ENCODE data around the gene SPECC1L.
"Not testable (repeated sequence)": the region's sequence is repeated elsewhere in the genome, so short reads cannot be mapped to it uniquely, and the experiment has no call there.

The SPECC1L gene

DNA sequence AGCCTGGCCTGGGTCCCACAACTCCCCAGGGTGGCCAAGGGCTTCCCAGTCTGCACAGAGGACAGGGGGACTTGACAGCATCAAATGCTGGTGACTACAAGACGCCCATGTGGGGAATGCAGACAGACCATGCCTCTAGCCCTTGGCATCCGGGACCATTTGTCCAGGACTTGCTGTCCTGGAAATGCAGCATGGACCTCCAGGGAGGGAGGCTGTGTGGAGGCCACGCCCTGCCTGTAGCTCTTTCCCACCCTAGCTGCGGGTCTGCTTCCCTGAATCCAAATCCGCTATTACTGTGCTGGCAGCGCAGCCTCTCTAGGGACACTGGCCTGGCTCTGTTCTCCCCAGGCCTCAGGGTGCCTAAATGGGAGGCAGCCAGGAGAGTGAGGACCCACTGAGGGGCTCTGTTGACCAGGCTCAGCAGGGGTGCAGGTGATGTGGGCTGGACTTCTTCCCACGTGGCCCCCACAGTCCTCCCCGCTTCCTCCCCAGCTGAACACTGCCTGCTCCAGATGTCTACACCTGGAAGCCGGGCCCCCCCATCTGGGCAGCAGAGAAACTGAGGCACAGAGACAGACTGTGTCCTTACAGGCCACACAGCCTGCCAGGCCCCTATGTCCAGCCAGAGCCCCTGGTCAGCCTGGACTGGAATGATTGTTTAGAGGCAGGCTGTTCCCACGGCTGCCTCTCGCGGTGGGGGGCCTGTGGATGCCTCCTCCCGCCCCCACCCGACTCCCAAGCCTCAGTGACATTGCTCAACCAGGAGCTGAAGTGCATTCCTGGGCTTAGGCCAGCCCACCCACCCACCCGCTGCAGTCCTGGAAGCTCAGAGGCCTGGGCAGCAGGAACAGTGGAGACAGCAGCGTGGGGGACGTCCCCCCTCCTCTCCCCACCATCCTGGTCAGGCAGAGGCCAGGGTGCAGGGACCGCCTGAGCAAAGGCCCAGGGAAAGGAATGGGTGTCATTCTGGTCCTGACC, 24.8 kb upstream of the SPECC1L start:
- not testable (repeated sequence) for FAIRE-seq

DNA sequence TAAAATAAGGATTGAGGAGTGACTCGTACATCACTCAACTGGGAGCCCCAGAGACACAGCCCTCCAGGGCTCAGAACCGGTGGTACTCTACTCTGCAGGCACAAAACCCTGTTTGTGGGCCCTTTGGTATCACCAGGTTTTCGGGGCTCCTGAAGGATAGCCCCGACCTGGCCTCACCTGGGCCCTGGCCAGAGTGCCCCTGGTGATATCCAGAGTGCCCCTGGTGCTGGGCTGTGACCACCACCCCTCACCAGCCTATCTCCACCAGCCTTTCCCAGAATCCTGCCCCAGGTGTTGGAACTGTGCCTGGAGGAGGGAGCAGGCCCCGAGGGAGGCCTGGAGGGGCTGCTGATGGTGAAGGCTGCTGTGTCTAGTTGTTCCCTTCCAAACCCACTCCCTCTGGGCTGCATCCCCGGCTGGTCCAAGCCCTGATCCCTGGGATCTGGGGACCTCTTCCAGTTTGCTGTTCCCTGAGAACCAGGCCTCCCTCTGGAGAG, 23.6 kb upstream of the SPECC1L start:
- no peak for FAIRE-seq

DNA sequence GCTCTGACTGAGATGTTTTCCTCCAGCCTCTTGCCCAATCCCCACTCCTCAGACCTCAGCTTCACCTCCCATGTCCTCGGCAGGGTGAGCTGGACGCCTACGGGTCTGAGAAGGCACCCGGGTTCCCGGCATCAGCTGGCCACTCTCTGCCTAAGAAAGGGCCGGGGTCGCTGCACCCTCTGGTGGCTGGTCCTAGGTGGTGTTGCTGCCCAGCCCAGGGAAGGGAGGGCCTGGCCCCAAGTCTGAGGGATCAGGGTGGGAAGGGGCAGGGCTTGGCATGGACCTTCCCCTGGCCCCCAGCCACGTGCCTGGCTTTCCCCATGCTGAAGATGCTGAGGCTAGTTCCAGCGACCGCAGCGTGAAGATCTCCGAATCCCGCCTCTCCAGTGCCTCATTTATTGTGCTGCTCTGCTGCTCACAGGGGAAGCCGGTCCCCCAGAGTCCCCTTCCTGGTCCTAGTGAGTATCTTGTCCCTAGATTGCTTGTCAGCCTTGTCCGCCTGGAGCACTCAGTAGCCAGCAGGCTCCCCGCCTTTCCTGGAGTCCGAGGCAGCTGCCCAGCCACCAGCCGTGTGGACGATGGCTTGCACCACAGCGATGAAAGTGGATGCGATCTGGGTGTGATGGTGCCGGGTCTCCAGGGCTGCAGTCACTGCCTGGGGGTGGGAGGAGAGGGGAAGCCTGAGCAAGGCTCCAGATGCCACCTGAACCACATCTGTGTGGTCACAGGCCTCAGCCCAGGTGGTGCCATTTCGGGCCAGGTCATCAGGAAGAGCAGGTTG, 22.9 kb upstream of the SPECC1L start:
- no peak for FAIRE-seq

DNA sequence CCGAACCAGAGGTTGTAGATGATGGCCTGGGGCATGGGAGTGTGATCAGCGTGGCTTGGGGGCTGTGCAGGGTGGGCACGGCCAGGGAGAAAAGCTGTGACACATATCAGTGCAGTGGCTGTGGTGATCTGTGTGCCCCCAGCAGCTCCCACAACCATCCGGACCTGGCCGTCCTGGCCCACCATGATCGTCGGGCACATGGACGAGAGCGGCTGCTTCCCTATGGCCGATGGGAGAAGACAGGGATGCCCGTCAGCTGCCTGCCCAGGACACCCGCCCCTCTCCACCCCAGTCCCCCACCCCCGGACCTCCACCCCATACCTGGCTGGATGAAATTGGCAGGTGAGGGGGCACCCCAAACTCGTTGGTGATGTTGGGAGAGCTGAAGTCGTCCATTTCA, 22.0 kb upstream of the SPECC1L start:
- not testable (repeated sequence) for FAIRE-seq

DNA sequence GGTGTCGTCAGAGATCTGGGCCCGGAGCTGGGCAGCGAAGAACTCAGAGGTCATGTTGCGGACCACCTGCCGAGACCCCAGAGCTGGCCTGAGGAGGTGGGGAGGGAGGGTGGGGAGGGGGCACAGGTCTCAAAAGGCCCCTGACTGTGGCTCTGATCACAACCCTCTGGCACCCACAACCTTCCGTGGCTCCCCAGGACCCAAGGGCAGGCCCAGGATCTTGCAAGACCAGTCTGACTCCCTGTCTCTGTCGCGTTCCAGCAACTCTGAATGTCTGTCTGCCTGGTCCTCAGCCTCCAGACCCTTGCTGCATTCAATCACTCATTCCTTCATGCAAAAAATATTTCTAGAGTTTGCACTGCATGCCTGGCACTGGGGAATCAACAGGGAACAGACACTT, 21.2 kb upstream of the SPECC1L start:
- not testable (repeated sequence) for FAIRE-seq

DNA sequence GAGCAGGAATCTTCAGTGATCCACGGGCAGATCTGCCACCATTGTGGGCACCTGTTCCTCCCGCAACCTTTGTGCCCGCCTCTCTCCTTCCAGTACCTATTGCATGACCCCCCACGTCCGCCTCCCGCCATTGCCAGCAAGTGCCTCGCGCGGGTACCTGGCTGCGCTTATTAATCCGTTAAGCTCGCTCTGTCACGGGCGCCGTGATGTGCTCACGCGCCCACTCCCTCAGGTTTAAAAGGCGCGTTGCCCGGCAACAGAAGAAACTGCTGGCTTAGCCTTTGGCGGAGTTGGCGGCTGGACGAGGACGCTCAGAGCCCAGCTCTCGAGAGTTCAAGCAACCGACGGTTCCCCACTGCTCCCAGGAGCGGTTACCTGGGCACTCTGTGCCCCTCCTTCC, 19.3 kb upstream of the SPECC1L start:
- FAIRE-seq, result not testable (repeated sequence)

DNA sequence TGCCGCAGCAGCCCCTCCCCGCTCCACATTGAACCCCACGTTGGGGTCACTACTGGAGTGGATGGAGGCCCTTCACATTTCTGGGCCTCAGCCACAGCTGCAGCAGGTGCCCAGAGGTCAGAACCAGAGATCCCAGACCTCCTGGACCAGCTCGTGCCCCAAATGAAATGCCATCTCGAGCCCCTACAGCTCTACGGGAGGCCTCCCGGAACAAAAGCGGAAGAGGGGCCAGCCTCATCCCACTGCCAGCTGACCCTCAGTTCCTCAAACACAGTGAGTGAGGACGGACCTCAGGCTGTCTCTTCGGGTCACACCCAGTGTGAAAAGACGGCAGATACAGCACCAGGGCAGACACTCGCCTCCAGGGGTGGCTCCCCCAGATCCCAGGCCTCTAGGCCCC, 17.5 kb upstream of the SPECC1L start:
- not testable (repeated sequence) for FAIRE-seq

DNA sequence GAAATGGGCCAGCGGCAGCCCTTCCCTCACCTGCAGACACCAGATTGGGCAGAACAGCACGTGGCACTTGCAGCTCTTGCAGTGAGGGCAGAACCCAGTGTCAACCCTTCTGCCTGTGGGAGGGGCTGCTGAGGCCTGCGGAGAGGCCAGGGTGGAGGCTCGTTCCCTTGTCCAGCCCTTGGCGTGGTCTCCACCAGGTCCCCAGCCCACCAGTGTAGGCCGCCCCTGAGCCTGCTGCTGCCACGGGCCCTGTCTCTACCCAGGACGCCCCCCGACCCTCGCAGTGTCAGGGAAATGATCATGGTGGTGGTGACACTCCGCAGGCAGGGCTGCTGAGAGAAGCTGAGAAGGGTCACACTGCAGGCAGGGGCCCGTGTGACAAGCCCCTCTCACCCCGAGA, 14.5 kb upstream of the SPECC1L start:
- not testable (repeated sequence) for FAIRE-seq

DNA sequence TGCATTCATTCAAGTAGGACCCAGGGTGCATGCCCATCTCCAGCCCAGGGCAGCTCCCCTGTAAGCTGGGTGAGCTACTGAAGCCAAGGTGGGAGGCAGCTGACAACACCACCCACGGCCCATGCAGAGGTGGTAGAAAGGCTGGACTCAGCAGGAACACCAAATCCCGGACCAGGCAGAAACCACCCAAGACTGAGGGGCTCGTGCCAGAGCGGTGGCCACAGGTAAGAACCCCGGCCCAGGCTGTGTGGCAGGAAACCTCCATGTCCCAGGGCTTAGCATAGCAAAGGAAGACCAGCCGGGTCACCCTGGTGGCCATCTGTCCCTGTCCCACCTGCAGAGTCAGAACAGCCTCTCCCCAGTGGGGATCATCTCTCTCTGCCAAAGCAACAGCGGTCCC, 13.9 kb upstream of the SPECC1L start:
- FAIRE-seq, result not testable (repeated sequence)

DNA sequence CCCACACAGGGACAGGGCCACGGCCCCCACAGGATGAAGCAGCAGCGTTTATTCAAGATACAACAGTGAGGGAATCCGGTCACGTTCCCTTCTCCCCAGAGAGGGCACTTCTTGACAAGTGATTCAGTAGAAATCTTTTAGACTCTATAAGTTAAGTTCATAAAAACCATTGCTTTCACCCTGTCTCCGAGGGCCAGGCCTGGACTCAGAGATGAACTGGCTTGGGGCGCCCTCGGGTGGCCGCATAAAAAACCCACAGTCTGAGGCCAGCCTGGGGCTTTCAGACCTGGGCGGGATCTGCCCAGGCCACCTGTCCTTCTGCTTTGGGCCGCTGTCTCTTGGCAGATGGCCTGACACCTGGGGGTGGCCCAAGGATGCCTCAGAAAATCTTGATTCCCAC, 11.2 kb upstream of the SPECC1L start:
- not testable (repeated sequence) for FAIRE-seq

DNA sequence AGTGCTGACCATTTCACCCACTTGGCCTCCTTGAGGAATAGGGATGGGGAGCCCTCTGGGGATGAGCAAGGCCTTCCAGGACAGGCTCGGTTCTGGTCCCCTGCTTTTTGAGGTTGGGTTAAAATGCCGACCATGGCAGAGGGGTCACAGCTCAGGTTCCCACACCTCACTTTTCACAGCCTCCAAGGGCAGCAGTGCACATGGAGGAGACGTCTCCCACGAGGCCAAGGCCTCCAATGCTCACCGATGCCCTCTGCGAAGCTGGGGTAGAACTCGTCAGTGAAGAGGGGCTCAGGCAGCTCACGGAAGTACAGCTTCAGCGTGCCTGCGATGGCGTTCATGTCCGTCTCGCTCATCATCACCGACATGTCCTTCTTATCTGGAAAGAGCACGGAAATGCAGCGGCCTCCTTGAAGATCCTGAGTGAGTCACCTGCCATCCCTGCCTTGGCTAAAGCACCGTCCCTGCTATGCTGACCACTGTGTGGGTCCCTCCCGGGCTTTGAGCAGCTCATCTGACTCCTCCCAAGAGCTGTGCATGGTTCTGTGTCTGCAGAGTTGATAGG, 8.4 kb upstream of the SPECC1L start:
- not testable (repeated sequence) for FAIRE-seq

DNA sequence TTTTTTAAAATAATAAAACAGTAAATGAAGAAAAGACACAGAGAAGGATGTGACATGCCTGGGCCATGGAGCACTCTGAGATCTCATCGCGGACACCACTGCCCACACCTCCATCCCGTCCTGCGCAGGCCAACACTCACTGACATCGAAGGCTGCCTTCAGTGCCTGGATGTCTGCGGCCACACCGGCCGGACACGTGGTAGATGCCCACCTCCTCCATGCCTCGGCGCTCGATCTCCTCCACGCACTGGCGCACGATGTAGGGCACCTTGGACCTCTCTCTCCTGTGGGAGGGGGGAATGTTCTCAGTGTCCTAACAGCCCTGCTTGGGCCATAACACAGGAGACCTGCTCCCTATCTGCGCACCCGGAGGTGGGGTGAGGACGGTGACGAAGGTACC, 7.2 kb upstream of the SPECC1L start:
- FAIRE-seq, result not testable (repeated sequence)

DNA sequence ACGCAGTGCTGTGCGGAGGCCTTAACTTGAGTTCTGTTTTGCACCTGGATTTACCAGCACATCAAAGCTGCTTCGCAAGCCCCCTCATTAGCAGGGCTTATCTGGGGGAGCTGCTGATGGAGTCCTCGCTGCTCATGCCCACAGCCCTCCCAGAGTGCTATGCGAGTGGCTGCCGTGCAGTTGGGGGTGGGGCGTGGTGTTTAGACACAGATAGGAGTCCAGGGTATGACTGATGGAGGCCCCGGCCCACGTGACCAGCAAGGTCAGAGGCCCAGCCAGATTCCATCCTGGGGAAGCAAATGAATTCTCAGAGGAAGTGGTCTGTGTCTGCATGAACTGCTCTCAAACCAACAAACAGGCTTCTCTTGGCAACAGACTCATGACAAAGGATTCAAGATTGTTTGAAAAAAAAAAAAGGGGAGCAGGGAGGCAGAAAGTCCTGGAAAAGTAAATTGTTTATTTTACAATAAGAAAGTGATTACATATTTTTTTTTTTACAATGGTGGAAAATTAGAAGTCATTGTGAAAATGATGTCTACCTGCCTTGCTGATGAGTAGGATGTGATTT, 6.2 kb upstream of the SPECC1L start:
- FAIRE-seq, result not testable (repeated sequence)

DNA sequence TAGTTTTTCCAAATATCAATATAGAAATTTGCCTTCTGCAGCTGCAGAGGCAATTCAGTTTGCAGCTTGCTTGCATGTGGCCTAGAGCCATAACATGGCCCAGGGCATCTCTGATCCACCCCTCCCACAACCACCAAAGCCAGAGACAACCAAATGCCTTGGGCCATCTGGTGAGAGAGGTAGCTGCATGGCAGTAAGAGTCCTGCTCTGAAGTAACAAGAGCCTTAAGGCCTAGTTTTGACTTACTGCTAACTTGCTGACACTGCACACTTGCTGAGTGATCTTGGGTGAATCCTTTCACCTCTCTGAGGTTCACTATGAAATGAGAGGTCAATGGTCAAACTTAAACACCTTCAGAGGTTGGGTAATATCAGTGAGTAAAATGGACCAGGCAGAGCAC, 4.9 kb upstream of the SPECC1L start:
- FAIRE-seq, result no peak

DNA sequence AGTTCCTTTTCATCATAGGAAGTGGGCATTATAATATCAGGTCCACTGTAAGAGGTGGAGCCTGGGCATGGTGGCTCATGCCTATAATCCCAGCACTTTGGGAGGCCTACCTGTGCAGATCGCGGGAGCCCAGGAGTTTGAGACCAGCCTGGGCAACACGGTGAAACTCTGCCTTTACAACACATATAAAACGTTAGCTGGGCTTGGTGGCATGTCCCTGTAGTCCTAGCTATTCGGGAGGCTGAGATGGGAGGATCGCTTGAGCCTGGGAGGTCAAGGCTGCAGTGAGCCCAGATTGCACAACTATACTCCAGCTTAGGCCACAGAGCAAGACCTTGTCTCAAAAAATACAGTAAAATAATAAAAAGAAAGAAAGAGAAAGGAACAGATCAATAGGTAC, 4.1 kb upstream of the SPECC1L start:
- FAIRE-seq, result not testable (repeated sequence)

DNA sequence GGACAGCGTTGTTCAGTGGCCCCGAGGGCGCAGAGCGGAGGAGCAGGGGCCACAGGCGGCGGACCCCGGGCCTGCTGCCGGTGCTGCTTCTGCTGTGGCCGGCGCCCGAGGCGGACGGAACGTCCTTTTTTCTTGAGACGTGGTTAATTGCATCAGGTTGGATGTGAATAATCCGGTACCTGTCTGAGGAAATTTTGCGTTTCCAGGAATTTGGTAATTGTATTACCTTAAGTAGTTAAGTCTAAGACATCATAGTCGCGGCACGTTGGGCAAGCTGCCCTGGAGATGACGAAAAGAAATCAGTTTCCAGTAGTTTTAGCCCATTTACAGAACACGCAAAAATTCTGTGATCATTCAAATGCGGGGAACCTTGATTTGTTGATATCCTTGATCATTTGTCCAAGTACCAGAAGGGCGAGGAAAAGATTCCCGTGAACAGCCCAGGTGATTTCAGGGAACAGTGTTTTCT, 789 bp downstream of the SPECC1L start:
- no peak for FAIRE-seq

DNA sequence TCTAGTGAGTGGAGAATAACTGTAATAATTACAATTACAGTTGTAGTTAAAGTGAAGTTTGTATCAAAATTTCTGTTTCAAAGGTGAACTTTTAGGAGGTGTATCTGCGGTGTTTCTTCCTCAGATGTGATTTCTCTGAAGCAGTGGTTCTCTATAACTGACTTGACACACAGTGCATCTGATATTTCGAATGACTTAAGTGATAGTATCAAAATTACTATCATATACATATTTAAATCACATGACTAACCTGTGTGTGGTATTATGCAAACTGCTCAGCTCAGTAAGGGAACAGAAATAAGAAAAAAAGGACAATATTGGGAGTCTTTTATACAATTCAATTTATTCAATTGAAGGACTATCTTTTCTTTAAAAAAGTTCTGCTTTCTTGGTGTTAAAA, 2.4 kb downstream of the SPECC1L start:
- not testable (repeated sequence) for FAIRE-seq

DNA sequence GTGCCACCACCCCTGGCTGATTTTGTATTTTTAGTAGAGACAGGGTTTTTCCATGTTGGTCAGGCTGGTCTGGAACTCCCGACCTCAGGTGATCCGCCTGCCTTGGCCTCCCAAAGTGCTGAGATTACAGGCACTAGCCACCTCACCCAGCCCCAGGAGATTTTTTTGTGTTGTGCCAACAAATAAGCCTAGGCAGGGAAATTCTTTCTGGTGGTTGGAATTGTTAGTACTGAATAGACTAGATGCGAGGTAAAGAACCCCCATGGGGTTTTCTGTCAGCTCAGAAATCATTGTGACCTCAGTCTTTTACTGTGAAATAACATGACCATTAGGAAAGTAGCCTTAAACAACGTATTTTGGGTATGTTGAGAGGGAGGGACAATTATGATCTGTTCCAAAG, 3.3 kb downstream of the SPECC1L start:
- FAIRE-seq, result not testable (repeated sequence)

DNA sequence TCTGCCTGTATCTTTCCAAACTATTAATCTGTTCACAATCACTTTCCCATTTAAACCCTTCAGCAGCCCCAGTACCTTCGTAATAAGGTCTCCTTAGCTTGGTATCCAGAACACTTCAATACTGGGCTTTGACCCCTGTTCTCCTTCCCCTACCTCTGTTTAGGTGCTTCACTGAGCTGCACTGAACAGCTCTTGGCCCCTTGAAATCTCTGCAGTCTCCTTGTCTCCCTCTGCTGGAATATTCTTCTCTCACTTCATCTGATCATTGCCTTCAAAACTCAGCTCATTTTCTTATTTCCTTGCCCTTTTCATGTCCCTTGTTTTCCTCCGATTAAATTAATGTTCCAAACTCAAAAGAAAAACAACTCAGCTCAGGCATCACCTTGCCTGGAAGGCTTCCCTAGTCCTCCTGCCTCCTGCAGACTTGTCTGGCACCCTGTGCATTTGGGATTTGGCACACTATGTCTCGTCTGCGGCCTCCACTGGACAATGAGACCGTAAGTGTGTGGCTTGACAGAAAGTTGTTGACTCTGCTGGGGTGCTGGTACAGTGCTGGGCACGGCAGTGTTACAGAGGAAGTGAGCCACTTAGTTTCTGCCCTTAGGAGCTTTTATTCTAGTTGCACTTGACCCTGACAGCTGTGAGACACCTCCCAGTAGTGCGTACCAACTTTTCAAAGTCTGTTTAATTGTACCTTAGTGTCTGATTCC, 4.2 kb downstream of the SPECC1L start:
- not testable (repeated sequence) for FAIRE-seq

DNA sequence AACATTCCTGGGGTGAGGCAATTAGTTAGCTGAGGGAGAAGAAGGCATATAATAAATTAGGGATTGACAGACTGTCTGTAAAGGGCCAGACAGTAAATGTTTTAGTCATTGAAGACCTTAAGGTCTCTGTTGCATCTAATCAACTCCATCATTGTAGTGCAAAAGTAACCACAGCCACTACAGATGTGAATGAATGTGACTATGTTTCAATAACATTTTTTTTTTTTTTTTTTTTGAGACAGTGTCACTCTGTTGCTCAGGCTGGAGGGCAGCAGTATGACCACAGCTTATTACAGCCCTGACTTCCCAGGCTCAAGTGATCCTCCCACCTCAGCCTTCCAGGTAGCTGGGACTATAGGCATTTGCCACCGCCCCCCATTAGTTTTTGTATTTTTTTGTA, 9.7 kb downstream of the SPECC1L start:
- not testable (repeated sequence) for FAIRE-seq

DNA sequence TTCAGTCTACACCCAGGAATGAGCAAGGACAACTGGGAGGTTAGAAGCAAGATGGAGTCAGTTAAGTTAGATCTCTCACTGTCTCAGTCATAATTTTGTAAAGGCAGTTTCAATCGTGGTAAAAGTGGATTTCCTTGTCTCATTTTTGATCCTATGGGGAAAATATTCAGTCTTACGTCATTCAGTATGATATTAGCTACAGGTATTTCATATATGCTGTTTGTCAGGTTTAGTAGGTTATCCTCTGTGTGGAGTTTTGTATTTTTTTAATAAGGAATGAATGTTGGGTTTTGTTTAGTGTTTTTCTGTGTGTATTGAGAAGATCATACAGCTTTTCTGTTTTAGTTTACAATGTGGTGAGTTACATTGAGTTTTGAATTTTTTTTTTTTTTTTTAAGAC, 11.8 kb downstream of the SPECC1L start:
- no peak for FAIRE-seq

DNA sequence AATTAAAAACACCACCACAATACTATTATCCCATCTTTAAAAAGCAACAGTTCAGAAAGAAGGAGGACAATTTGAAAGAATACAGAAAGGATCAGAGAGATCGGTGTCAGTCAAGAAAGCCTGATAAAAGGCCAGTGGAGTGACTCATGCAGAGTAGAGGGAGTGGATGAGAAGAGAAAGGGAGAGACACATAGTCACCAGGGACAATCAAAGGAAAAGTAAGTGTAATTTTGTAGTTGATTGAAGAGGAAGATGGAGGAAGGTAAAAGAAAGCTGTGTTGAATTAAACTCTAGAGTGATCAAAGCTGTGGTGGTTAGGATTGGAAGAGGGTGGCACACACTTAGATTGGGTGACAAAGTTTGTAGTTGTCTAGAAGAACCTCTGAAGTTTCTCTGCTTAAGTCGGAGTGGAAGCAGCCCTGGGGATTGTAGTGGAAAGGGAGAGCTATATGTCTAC, 14.1 kb downstream of the SPECC1L start:
- no peak for FAIRE-seq
